Measurements from ENCODE around the gene GNAO1.

Gene GNAO1

DNA sequence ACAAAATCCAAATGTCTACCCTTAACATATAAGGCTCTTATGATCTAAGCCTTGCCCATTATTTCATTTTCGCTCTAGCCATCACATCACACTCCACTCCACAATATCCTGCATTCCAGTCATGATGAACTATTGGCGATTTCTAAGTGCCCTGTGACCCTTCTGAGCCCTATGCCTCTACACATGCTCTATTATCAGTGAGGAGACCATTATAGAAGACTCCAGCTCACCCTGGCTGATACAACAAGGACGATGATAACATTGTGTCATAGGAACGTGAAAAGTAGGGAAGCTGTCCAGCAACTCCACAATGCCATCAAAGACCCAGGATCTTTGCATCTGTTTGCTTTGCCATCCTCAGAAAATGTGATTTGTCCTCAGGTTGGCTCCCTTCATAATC, 29.6 kb upstream of the GNAO1 start:
- H2BK5ac ChIP-seq (ENCODE audit: low read length), result no peak overlapping the region
- H2BK120ac ChIP-seq (ENCODE audit: low read depth, low read length), result no peak overlapping the region
- WGBS, 2 donors (ENCODE audit: extremely low coverage in 2 of 2, insufficient read length in 2 of 2, insufficient replicate concordance in 1 of 2), result no CpG with 5 or more reads among the region's 4 CpGs
- no peaks in the 10 kb centered on the region for H3K9me3 ChIP-seq (replicated peaks in 1 of 2; ENCODE audit: control insufficient read depth in 2 of 2, insufficient read depth in 1 of 2, low read depth in 1 of 2, low read length in 2 of 2)
- H2AFZ ChIP-seq (ENCODE audit: low read length), result no peak overlapping the region
- no peaks in the 10 kb centered on the region for H3K27me3 ChIP-seq (ENCODE audit: control insufficient read depth in 3 of 3, insufficient read depth in 3 of 3, low read depth in 1 of 3, low read length in 3 of 3)
- H2BK12ac ChIP-seq (ENCODE audit: low read length), result no peak overlapping the region
- H3K18ac ChIP-seq (ENCODE audit: low read length), result no peak overlapping the region
- DNase-seq (ENCODE audit: low spot score), result no peak
- no peak overlapping the region for H3K9ac ChIP-seq (ENCODE audit: low read depth, low read length, poor library complexity)
- no peak overlapping the region for H2AK5ac ChIP-seq (ENCODE audit: low read depth, low read length)
- H3K27ac ChIP-seq (replicated peaks; ENCODE audit: low read length), result no peak overlapping the region
- no peak overlapping the region for H3K4me3 ChIP-seq (ENCODE audit: low read length in 2 of 2)
- H3K79me1 ChIP-seq (ENCODE audit: low read depth, low read length), result no peaks in the 10 kb centered on the region
- H3K23ac ChIP-seq (ENCODE audit: low read depth, low read length, poor library complexity), result no peak overlapping the region
- no peak overlapping the region for H3K4me2 ChIP-seq (ENCODE audit: insufficient read depth, low read length, poor library complexity, severe bottlenecking)
- no peaks in the 10 kb centered on the region for H3K4me1 ChIP-seq (ENCODE audit: control insufficient read depth in 2 of 2, insufficient read depth in 1 of 2, low read depth in 1 of 2, low read length in 2 of 2)
- H3K36me3 ChIP-seq (replicated peaks in 1 of 2; ENCODE audit: control insufficient read depth in 2 of 2, insufficient read depth in 2 of 2, low read length in 2 of 2), result no peaks in the 10 kb centered on the region
- no peak overlapping the region for H4K8ac ChIP-seq (ENCODE audit: low read depth, low read length)
- H2BK15ac ChIP-seq (ENCODE audit: low read length), result no peak overlapping the region
- H3K4ac ChIP-seq (ENCODE audit: low read length), result no peak overlapping the region
- no peak overlapping the region for H3K14ac ChIP-seq (ENCODE audit: low read length)
- no peak overlapping the region for H4K91ac ChIP-seq (ENCODE audit: low read depth, low read length, poor library complexity)

DNA sequence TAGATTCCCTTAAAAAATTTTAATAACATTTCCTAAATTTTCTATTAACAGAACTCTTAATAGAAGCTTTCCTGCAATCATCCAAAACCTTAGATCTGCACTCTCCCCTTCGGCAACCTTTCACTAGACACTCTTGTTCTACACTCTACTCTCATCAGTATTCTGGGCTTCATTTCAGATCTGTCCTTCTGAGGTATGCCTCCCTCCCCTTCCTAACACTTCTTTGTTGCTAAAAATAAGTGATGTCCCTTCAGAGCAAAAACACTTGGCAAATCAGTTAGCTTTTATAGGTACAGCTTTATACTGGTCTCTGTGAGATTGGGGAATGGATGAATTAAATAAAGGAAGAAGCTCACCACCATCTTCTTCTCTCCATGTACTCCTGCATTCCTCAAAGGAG, 28.2 kb upstream of the GNAO1 start:
- no peak overlapping the region for H2BK12ac ChIP-seq (ENCODE audit: low read length)
- no peak overlapping the region for H3K4me3 ChIP-seq (ENCODE audit: low read length in 2 of 2)
- no peak overlapping the region for H3K4ac ChIP-seq (ENCODE audit: low read length)
- no peaks in the 10 kb centered on the region for H3K27me3 ChIP-seq (ENCODE audit: control insufficient read depth in 3 of 3, insufficient read depth in 3 of 3, low read depth in 1 of 3, low read length in 3 of 3)
- H3K14ac ChIP-seq (ENCODE audit: low read length), result no peak overlapping the region
- no peak overlapping the region for H4K91ac ChIP-seq (ENCODE audit: low read depth, low read length, poor library complexity)
- H3K4me1 ChIP-seq (ENCODE audit: control insufficient read depth in 2 of 2, insufficient read depth in 1 of 2, low read depth in 1 of 2, low read length in 2 of 2), result no peaks in the 10 kb centered on the region
- H4K8ac ChIP-seq (ENCODE audit: low read depth, low read length), result no peak overlapping the region
- H2BK15ac ChIP-seq (ENCODE audit: low read length), result no peak overlapping the region
- H3K4me2 ChIP-seq (ENCODE audit: insufficient read depth, low read length, poor library complexity, severe bottlenecking), result no peak overlapping the region
- no peak overlapping the region for H2AFZ ChIP-seq (ENCODE audit: low read length)
- no CpG with 5 or more reads among the region's 1 CpG for WGBS, 2 donors (ENCODE audit: extremely low coverage in 2 of 2, insufficient read length in 2 of 2, insufficient replicate concordance in 1 of 2)
- no peaks in the 10 kb centered on the region for H3K79me1 ChIP-seq (ENCODE audit: low read depth, low read length)
- no peak overlapping the region for H2AK5ac ChIP-seq (ENCODE audit: low read depth, low read length)
- no peak overlapping the region for H3K9ac ChIP-seq (ENCODE audit: low read depth, low read length, poor library complexity)
- no peaks in the 10 kb centered on the region for H3K36me3 ChIP-seq (replicated peaks in 1 of 2; ENCODE audit: control insufficient read depth in 2 of 2, insufficient read depth in 2 of 2, low read length in 2 of 2)
- H3K18ac ChIP-seq (ENCODE audit: low read length), result no peak overlapping the region
- DNase-seq (ENCODE audit: low spot score), result no peak
- H2BK5ac ChIP-seq (ENCODE audit: low read length), result no peak overlapping the region
- H3K23ac ChIP-seq (ENCODE audit: low read depth, low read length, poor library complexity), result no peak overlapping the region
- no peak overlapping the region for H3K27ac ChIP-seq (replicated peaks; ENCODE audit: low read length)
- H2BK120ac ChIP-seq (ENCODE audit: low read depth, low read length), result no peak overlapping the region
- H3K9me3 ChIP-seq (replicated peaks in 1 of 2; ENCODE audit: control insufficient read depth in 2 of 2, insufficient read depth in 1 of 2, low read depth in 1 of 2, low read length in 2 of 2), result no peaks in the 10 kb centered on the region

GRCh38 chr16:56163938-56164337, 27.4 kb upstream of the GNAO1 start:
- Histone ChIP-seq H3K4me2 (ENCODE audit: insufficient read depth, low read length, poor library complexity, severe bottlenecking) (no peak overlapping the region), H4K8ac (ENCODE audit: low read depth, low read length) (no peak overlapping the region), H3K9ac (ENCODE audit: low read depth, low read length, poor library complexity) (no peak overlapping the region), H3K36me3 (replicated peaks in 1 of 2; ENCODE audit: control insufficient read depth in 2 of 2, insufficient read depth in 2 of 2, low read length in 2 of 2) (no peaks in the 10 kb centered on the region), H2BK12ac (ENCODE audit: low read length) (no peak overlapping the region), H3K27me3 (ENCODE audit: control insufficient read depth in 3 of 3, insufficient read depth in 3 of 3, low read depth in 1 of 3, low read length in 3 of 3) (no peaks in the 10 kb centered on the region), H3K23ac (ENCODE audit: low read depth, low read length, poor library complexity) (no peak overlapping the region), H3K14ac (ENCODE audit: low read length) (no peak overlapping the region), H3K4ac (ENCODE audit: low read length) (no peak overlapping the region), H3K27ac (replicated peaks; ENCODE audit: low read length) (no peak overlapping the region), H2AK5ac (ENCODE audit: low read depth, low read length) (no peak overlapping the region), H2AFZ (ENCODE audit: low read length) (no peak overlapping the region), H3K9me3 (replicated peaks in 1 of 2; ENCODE audit: control insufficient read depth in 2 of 2, insufficient read depth in 1 of 2, low read depth in 1 of 2, low read length in 2 of 2) (no peaks in the 10 kb centered on the region), H2BK120ac (ENCODE audit: low read depth, low read length) (no peak overlapping the region), H3K18ac (ENCODE audit: low read length) (no peak overlapping the region), H3K4me3 (ENCODE audit: low read length in 2 of 2) (no peak overlapping the region), H4K91ac (ENCODE audit: low read depth, low read length, poor library complexity) (no peak overlapping the region), H2BK5ac (ENCODE audit: low read length) (no peak overlapping the region), H2BK15ac (ENCODE audit: low read length) (no peak overlapping the region), H3K79me1 (ENCODE audit: low read depth, low read length) (no peaks in the 10 kb centered on the region), H3K4me1 (ENCODE audit: control insufficient read depth in 2 of 2, insufficient read depth in 1 of 2, low read depth in 1 of 2, low read length in 2 of 2) (no peaks in the 10 kb centered on the region)
- WGBS, 2 donors (ENCODE audit: extremely low coverage in 2 of 2, insufficient read length in 2 of 2, insufficient replicate concordance in 1 of 2), result no CpG with 5 or more reads among the region's 2 CpGs
- DNase-seq (ENCODE audit: low spot score), result no peak

DNA sequence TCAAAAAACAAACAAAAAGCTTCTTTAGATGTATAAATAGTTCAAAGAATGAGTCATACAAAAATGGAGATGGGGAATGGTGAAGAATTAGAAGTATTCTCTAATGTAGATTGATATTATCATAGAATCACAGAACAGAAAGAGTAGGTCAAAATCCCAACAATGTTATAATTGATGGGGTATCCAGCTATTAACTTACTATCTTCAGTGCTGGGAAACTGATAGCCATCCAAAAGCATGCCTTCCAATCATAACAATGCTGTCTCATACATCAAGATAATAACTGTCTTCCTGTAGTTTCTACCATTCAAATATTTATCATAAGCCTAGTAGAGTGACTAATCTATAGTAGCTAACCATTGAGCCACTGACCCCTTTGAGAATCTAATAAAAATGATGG, 26.7 kb upstream of the GNAO1 start:
- Histone ChIP-seq H3K18ac (ENCODE audit: low read length) (no peak overlapping the region), H3K4me1 (ENCODE audit: control insufficient read depth in 2 of 2, insufficient read depth in 1 of 2, low read depth in 1 of 2, low read length in 2 of 2) (no peaks in the 10 kb centered on the region), H2BK5ac (ENCODE audit: low read length) (no peak overlapping the region), H4K91ac (ENCODE audit: low read depth, low read length, poor library complexity) (no peak overlapping the region), H2AFZ (ENCODE audit: low read length) (no peak overlapping the region), H4K8ac (ENCODE audit: low read depth, low read length) (no peak overlapping the region), H3K23ac (ENCODE audit: low read depth, low read length, poor library complexity) (no peak overlapping the region), H2AK5ac (ENCODE audit: low read depth, low read length) (no peak overlapping the region), H2BK120ac (ENCODE audit: low read depth, low read length) (no peak overlapping the region), H3K9me3 (replicated peaks in 1 of 2; ENCODE audit: control insufficient read depth in 2 of 2, insufficient read depth in 1 of 2, low read depth in 1 of 2, low read length in 2 of 2) (no peaks in the 10 kb centered on the region), H3K14ac (ENCODE audit: low read length) (no peak overlapping the region), H3K79me1 (ENCODE audit: low read depth, low read length) (no peaks in the 10 kb centered on the region), H3K4me2 (ENCODE audit: insufficient read depth, low read length, poor library complexity, severe bottlenecking) (no peak overlapping the region), H2BK15ac (ENCODE audit: low read length) (no peak overlapping the region), H2BK12ac (ENCODE audit: low read length) (no peak overlapping the region), H3K27ac (replicated peaks; ENCODE audit: low read length) (no peak overlapping the region), H3K9ac (ENCODE audit: low read depth, low read length, poor library complexity) (no peak overlapping the region), H3K36me3 (replicated peaks in 1 of 2; ENCODE audit: control insufficient read depth in 2 of 2, insufficient read depth in 2 of 2, low read length in 2 of 2) (no peaks in the 10 kb centered on the region), H3K4ac (ENCODE audit: low read length) (no peak overlapping the region), H3K4me3 (ENCODE audit: low read length in 2 of 2) (no peak overlapping the region), H3K27me3 (ENCODE audit: control insufficient read depth in 3 of 3, insufficient read depth in 3 of 3, low read depth in 1 of 3, low read length in 3 of 3) (no peaks in the 10 kb centered on the region)
- DNase-seq (ENCODE audit: low spot score), result no peak
